K562 (cell line): ENCODE results near the gene MBD3. TPM values are rescaled to one million over a fixed set of nuclear protein-coding genes. Genes with fewer than 3 reads are reported as not detected.

Experiments used
- ASH1L ChIP-seq: fragments of 450-650 bp; IDR thresholded peaks from 2 replicates; pipeline ENCODE4 v1.6.1; 2018; ENCODE audit warnings: borderline replicate concordance, mild to moderate bottlenecking, low read depth; ENCODE audit not compliant: partially characterized antibody
- CLOCK ChIP-seq: fragments of 250-450 bp; sonication (Bioruptor Pico); IDR thresholded peaks from 2 replicates; pipeline ENCODE4 v1.4.0; 2020; ENCODE audit warnings: mild to moderate bottlenecking, moderate library complexity, borderline replicate concordance
- E2F5 ChIP-seq: sonication (generic); formaldehyde crosslinking; IDR thresholded peaks from 2 replicates; pipeline ENCODE4 v1.8.0; 2022; ENCODE audit warnings: mild to moderate bottlenecking, missing genetic modification reagents
- JUNB ChIP-seq: fragments of 450-650 bp; formaldehyde crosslinking; conservative IDR thresholded peaks from 2 replicates; pipeline ENCODE4 v1.4.0; 2020; ENCODE audit warnings: mild to moderate bottlenecking
- NBN ChIP-seq: fragments of 450-650 bp; IDR thresholded peaks from 2 replicates; pipeline ENCODE4 v1.6.1; 2016; ENCODE audit warnings: low read depth, mild to moderate bottlenecking
- NFRKB ChIP-seq: fragments of 450-650 bp; IDR thresholded peaks from 2 replicates; pipeline ENCODE4 v1.6.1; 2016; ENCODE audit warnings: low read depth
- POLR3A ChIP-seq: IDR thresholded peaks from 2 replicates; pipeline ENCODE4 v1.6.1; 2011; ENCODE audit warnings: borderline replicate concordance, mild to moderate bottlenecking, moderate library complexity; ENCODE audit not compliant: insufficient read length, insufficient read depth; ENCODE audit errors: extremely low read depth
- RBM14 ChIP-seq: fragments of 200-400 bp; formaldehyde crosslinking; IDR thresholded peaks from 2 replicates; pipeline ENCODE4 v1.6.1; 2018; ENCODE audit warnings: low read depth, mild to moderate bottlenecking, low read length, moderate library complexity, borderline replicate concordance; ENCODE audit not compliant: insufficient read depth
- RERE ChIP-seq: sonication (generic); formaldehyde crosslinking; IDR thresholded peaks from 2 replicates; pipeline ENCODE4 v1.8.0; 2023; ENCODE audit warnings: missing genetic modification reagents, mild to moderate bottlenecking, borderline replicate concordance
- ZBTB5 ChIP-seq: fragments of 450-650 bp; IDR thresholded peaks from 2 replicates; pipeline ENCODE4 v1.6.1; 2017; ENCODE audit warnings: antibody characterized with exemption
- ZBTB7A ChIP-seq: IDR thresholded peaks from 2 replicates; pipeline ENCODE4 v1.6.1; 2011; ENCODE audit warnings: low read depth, mild to moderate bottlenecking, low read length, moderate library complexity, borderline replicate concordance; ENCODE audit not compliant: control insufficient read depth
- ZKSCAN3 ChIP-seq: fragments of 250-450 bp; sonication (Bioruptor Pico); IDR thresholded peaks from 2 replicates; pipeline ENCODE4 v1.4.0; 2020
- ZNF324 ChIP-seq: fragments of 250-450 bp; sonication (Bioruptor Pico); IDR thresholded peaks from 2 replicates; pipeline ENCODE4 v1.4.0; 2020; ENCODE audit warnings: mild to moderate bottlenecking
- ZNF586 ChIP-seq: fragments of 450-650 bp; formaldehyde crosslinking; conservative IDR thresholded peaks from 2 replicates; pipeline ENCODE4 v1.4.0; 2020; ENCODE audit warnings: mild to moderate bottlenecking, moderate library complexity
- polyA plus RNA-seq, 8 experiments: library from polyadenylated mRNA; depleted of rRNA in 4 of 8; stranded (reverse) in 5 of 8; unstranded in 3 of 8; fragments of >200 nt; fragmentation: Nextera tagmentation in 2 of 8; fragmentation: Illumina TruSeq in 1 of 8; extraction: Ambion mirVana in 2 of 8; extraction: Trizol in 1 of 8; gene quantifications; 2 replicates each; pipeline versions ENCODE4 v1.2.1 to v1.2.3, GENCODE V29; 2011 to 2014; ENCODE audit warnings: inconsistent platforms in 1 of 8, missing spikeins in 1 of 8
- total RNA-seq, 7 experiments: library from RNA; depleted of rRNA in 6 of 7; stranded (reverse); fragments of >200 nt in 6 of 7; fragmentation: Illumina TruSeq in 2 of 7; extraction: Trizol in 2 of 7; gene quantifications; 2 replicates each; pipeline versions ENCODE4 v1.2.1 to v1.2.3, GENCODE V29; 2011 to 2021; ENCODE audit warnings: low replicate concordance in 1 of 7

Gene MBD3
- total and polyA plus RNA-seq, 9 of the 15 experiments (the other 6 are each of a cell fraction or from before 2014, with no cell fraction given) = 0.24 to 137 (median 30.9) TPM

- no peak for TF ChIP-seq ZBTB5
- no peak for TF ChIP-seq RERE (CRISPR knock-in tag)
- 0 out of 2 replicates have a peak, but pooled peaks have one; percentile 26 for TF ChIP-seq JUNB (CRISPR knock-in tag)
- no peak for TF ChIP-seq CLOCK (CRISPR knock-in tag)
- TF ChIP-seq ASH1L = no peak
- TF ChIP-seq ZNF586 = 0 out of 2 replicates have a peak, but pooled peaks have one; percentile 34
- TF ChIP-seq NFRKB = peak; percentile 34; the same call in 1 of the 2 replicates
- no peak for TF ChIP-seq RBM14
- TF ChIP-seq ZNF324 (CRISPR knock-in tag) = peak; percentile 46; the same call in 1 of the 2 replicates
- no peak for TF ChIP-seq POLR3A
- no peak for TF ChIP-seq NBN
- 0 out of 2 replicates have a peak, but pooled peaks have one; percentile 1 for TF ChIP-seq ZBTB7A
- TF ChIP-seq E2F5 (CRISPR knock-in tag) = 0 out of 2 replicates have a peak, but pooled peaks have one; percentile 33
- TF ChIP-seq ZKSCAN3 (CRISPR knock-in tag) = no peak
Observed at GRCh38 chr19:1591421-1592023, 1.1 kb downstream of the MBD3 start (continued).
